ENCODE measurements around the gene CTSA. TPM values are rescaled to one million over a fixed set of nuclear protein-coding genes. Genes with fewer than 3 reads are reported as not detected.

The CTSA gene
- total and polyA plus RNA-seq, 9 of the 15 experiments (the other 6 are each of a cell fraction or from before 2014, with no cell fraction given), result 8.8 to 61.7 (median 28.3) TPM

DNA sequence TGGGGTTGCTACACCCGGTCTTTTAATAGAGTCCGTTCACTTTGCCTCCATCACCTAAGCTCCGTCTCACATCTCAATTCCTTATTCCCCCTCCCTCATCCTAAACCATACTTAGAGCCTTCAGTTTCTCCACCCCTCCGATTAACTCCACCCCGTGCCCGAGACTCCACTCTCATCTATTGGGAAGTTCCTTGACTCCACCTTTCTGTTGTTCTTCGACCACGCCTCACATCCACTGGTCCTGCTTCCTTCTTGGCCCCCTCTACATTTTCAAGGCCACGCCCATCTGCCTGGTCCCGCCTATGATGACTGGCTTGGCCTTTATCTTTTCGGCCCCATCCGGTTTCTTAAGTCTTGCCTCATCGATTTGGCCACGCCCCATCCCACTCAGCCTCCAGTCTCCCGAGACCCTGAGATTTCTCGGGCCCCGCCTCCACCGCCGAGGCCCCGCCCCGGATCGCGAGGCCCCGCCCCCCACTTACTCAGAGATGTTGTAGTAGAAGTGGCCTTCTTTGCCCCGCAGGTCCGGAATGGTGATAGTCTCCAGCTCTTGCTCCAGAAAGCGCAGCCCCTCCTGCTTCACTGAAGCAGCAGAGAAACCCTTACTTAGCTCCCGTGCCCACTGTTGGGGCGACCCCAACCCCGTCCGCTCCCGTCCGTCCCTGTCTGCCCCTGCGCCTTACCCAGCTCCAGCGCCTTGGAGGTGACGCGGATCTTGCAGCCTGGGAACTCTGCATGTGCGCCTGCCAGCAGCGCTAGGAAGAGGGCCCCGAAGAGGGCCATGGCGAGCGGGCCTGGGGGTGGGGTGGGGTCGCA lies 19.7 kb downstream of the CTSA start (continued):
- TF ChIP-seq DIDO1 (tag; IDR thresholded peaks at IDR 0.05; ENCODE audit: low read depth) (no peak), PTBP1 (IDR thresholded peaks at IDR 0.05; ENCODE audit: low read depth, low read length) (no peak)
- TF ChIP-seq, protein P1, sequence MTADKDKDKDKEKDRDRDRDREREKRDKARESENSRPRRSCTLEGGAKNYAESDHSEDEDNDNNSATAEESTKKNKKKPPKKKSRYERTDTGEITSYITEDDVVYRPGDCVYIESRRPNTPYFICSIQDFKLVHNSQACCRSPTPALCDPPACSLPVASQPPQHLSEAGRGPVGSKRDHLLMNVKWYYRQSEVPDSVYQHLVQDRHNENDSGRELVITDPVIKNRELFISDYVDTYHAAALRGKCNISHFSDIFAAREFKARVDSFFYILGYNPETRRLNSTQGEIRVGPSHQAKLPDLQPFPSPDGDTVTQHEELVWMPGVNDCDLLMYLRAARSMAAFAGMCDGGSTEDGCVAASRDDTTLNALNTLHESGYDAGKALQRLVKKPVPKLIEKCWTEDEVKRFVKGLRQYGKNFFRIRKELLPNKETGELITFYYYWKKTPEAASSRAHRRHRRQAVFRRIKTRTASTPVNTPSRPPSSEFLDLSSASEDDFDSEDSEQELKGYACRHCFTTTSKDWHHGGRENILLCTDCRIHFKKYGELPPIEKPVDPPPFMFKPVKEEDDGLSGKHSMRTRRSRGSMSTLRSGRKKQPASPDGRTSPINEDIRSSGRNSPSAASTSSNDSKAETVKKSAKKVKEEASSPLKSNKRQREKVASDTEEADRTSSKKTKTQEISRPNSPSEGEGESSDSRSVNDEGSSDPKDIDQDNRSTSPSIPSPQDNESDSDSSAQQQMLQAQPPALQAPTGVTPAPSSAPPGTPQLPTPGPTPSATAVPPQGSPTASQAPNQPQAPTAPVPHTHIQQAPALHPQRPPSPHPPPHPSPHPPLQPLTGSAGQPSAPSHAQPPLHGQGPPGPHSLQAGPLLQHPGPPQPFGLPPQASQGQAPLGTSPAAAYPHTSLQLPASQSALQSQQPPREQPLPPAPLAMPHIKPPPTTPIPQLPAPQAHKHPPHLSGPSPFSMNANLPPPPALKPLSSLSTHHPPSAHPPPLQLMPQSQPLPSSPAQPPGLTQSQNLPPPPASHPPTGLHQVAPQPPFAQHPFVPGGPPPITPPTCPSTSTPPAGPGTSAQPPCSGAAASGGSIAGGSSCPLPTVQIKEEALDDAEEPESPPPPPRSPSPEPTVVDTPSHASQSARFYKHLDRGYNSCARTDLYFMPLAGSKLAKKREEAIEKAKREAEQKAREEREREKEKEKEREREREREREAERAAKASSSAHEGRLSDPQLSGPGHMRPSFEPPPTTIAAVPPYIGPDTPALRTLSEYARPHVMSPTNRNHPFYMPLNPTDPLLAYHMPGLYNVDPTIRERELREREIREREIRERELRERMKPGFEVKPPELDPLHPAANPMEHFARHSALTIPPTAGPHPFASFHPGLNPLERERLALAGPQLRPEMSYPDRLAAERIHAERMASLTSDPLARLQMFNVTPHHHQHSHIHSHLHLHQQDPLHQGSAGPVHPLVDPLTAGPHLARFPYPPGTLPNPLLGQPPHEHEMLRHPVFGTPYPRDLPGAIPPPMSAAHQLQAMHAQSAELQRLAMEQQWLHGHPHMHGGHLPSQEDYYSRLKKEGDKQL (CRISPR knock-in tag; IDR thresholded peaks at IDR 0.05; ENCODE audit: borderline replicate concordance), result no peak

Data from K562 (cell line).